Prostate gland (tissue), 2 donors: ENCODE measurements around the gene BEAN1.

ENCODE experiments used
- POLR2AphosphoS5 ChIP-seq: sonication (generic); formaldehyde crosslinking; IDR thresholded peaks from one replicate; pipeline ENCODE4 v1.6.1; 2017; ENCODE audit warnings: antibody characterized with exemption
- TF ChIP-seq, protein P1 (sequence below), 4 experiments: fragments of 200-600 bp in 2 of 4; fragments of 450-650 bp in 2 of 4; sonication (generic) in 2 of 4; IDR thresholded peaks; 1 replicate in 3 of 4; 2 replicates in 1 of 4; pipeline ENCODE4 v1.5.1; 2016 to 2019; ENCODE audit warnings: antibody characterized with exemption in 4 of 4, mild to moderate bottlenecking in 2 of 4, moderate library complexity in 2 of 4

DNA sequence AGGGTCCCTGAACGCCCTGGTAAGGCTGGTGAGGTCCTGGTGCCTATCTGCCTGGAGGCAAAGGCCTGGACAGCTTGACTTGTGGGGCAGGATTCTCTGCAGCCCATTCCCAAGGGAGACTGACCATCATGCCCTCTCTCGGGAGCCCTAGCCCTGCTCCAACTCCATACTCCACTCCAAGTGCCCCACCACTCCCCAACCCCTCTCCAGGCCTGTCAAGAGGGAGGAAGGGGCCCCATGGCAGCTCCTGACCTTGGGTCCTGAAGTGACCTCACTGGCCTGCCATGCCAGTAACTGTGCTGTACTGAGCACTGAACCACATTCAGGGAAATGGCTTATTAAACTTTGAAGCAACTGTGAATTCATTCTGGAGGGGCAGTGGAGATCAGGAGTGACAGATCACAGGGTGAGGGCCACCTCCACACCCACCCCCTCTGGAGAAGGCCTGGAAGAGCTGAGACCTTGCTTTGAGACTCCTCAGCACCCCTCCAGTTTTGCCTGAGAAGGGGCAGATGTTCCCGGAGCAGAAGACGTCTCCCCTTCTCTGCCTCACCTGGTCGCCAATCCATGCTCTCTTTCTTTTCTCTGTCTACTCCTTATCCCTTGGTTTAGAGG is 23.5 kb upstream of the BEAN1 start:
- TF ChIP-seq, protein P1, sequence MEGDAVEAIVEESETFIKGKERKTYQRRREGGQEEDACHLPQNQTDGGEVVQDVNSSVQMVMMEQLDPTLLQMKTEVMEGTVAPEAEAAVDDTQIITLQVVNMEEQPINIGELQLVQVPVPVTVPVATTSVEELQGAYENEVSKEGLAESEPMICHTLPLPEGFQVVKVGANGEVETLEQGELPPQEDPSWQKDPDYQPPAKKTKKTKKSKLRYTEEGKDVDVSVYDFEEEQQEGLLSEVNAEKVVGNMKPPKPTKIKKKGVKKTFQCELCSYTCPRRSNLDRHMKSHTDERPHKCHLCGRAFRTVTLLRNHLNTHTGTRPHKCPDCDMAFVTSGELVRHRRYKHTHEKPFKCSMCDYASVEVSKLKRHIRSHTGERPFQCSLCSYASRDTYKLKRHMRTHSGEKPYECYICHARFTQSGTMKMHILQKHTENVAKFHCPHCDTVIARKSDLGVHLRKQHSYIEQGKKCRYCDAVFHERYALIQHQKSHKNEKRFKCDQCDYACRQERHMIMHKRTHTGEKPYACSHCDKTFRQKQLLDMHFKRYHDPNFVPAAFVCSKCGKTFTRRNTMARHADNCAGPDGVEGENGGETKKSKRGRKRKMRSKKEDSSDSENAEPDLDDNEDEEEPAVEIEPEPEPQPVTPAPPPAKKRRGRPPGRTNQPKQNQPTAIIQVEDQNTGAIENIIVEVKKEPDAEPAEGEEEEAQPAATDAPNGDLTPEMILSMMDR (IDR thresholded peaks at IDR 0.05): no peak
- TF ChIP-seq POLR2AphosphoS5: no peak
